ENCODE results near the gene THSD4.

GRCh38 chr15:71800190-71800589, 684.9 kb downstream of the THSD4 start:
- no peak for TF ChIP-seq CTCF (IDR thresholded peaks at IDR 0.05)
- TF ChIP-seq POLR2A (IDR thresholded peaks at IDR 0.05): no peak

Measured in thyroid gland (tissue), 4 donors.